ENCODE results near the gene HOXA11. TPM values are rescaled to one million over a fixed set of nuclear protein-coding genes. Genes with fewer than 3 reads are reported as not detected.

HOXA11 gene
- polyA plus RNA-seq, 10 donors = 0.12 to 6.9 (median 2.4) TPM; not detected in 6

GRCh38 chr7:27159266-27160144, 25.5 kb downstream of the HOXA11 start:
- DNase-seq = no peak

DNA sequence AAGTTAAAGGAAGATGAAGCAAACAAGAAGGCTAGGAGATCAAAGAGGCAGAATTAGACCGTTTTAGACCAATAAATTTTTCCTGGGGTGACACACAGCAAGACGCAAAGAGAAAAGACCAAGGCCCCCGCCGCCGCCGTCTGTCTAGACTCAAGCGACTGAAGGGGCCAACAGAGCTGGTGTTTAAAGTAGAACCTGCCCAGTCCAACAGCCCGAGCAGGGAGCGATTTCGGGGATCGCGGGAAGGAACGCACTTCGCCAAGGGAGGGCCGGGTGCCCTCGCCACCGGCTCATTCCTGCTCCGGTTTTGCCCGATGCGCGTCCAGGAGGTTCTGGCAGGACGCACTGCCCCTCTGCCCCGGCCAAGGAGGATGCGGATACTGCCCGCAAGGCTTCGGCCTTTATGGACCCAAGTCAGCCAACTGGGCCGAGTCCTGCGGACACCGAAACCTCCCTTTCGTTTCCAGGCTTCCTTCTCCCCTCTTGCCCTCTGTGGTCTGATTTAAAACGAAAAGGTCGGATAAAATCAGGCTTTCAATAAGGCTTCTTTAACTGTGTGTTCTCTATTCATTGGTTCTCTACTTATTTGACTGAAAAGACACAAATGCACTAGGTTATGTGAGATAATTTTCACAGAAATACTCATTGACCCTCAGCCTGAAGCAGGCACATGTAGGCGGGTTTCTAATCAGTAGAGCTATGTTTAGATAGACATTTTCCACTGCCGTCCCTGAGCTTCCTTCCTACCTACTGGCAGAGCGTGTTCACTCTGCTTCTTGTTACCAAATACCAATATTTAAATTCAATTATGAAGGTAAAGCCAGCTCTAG, 26.4 kb downstream of the HOXA11 start:
- DNase-seq = no peak

DNA sequence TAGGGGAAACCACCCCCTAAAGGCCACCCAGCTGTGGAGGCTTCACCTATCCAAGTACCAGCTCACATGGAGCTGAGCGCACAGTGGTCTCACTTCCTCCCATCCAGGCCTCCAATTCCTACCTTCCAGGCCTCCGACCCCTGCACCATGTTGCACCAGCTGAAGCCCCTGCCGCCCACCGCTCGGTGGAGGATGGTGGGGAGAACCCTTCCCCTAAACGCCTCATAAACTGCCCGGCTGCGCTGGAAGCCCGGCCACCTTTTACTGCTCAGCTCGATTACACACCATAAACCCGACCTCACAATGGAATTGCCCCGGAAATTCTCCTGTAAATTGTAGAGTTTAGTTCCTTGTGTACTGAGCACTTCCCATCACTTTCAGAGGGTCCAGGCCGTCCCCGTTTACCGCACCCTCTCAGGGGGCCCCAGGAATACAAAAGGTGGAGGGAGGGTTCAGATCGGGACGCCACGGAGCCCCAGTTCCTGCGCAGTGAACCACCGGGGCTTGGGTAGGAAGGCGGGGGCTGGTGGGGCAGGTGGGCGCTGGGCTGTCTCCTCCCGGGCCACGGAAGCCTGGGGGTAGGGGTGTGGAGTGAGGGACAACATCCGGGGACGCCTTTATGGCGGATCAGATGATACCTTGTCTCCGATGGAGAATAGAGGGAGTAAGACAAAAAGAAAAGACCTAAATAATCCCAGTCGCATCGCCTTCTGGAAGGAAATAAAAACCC, 27.2 kb downstream of the HOXA11 start:
- no peak for DNase-seq

DNA sequence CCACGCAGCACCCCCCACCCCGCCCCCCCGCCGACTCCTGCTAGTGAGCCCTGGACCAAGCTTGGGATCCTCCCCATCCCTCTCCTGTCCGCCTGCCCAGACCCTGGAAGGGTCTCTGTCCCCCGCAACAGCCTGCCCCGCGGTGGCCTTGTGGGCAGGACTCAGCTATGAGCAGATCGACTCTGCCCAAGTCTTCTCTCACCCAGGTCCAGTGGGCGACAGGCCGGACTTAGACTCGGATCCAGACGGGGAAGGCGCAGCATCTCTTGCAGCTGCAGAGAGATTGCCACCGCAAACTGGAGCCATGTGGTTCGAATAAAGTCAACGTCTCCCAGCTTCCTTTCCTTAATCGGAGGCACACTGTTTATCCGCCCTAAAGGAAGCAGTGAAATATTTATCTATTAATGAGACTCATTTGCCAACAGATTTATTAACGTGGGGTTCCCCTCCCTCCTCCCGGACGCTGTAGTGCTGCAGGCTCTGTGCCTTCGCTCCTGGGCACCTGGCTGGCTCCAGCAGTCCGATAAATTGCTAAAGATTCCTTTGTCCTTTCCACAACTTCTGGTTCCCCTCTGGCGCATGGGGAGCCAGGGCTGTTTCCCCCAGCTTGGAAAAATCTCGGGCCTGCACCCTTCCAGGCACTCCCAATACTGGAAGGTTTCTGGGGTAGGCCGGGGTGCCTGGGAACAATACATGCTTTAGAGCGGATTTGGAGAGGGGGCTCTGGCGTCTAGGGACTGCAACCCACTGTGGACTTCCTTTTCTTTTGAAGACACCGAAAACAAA, 27.9 kb downstream of the HOXA11 start:
- peak in 1 of 3 donors; percentile 75 for DNase-seq

DNA sequence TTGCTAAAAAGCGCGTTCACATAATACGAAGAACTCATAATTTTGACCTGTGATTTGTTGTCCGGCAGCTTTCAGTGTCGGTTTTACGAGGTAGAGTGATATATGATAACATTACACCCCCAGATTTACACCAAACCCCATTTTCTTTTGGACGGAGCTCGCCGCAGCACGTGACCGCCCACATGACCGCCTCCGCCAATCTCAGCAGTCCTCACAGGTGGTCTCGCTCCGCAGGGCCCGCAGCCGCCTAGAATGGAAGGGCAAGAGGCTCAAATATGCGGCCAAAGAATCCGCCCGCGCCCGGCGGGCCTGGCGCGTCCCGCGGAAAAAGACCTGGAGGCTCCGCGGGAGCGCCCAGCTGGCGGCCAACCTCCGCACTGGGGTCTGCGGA, 28.5 kb downstream of the HOXA11 start, which contains the start of gene HOXA7:
TSS of gene HOXA7 (minus strand) at position 168 of the 391 bp plus-strand sequence. CDS start at position 38, 130 bp downstream.
- DNase-seq = peak; percentile 83 to 96 (median 85)

DNA sequence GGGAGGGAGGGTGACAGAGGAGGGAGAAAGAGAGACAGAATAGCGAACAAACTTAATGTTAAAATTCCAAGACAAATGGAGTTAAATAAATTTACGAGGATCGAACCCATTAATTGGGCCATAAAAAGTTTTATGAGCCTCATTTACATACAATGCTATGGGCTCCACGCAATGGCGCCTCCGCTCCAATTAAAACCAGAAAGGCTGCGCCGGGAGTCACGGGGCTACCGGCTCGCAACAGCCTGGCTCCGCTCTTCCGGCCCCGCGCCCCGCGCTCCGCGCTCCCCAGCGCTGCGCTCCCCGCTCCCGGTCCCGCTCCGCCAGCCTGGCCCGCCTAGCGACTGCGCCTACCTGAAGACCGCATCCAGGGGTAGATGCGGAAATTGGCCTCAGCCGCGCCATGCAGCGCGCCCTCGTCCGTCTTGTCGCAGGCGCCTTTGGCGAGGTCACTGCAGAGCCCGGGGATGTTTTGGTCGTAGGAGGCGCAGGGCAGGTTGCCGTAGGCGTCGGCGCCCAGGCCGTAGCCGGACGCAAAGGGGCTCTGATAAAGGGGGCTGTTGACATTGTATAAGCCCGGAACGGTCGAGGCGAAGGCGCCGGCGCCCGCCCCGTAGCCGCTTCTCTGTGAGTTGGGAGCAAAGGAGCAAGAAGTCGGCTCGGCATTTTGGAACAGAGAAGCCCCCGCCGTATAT, 29.1 kb downstream of the HOXA11 start:
- peak in 2 of 3 donors; percentile 46 to 92 for DNase-seq

- DNase-seq = peak in 1 of 3 donors; percentile 66
These were observed 29.9 kb downstream of the HOXA11 start for GRCh38 chr7:27154901-27155815.

- DNase-seq = no peak
These were observed 30.7 kb downstream of the HOXA11 start for GRCh38 chr7:27154369-27154768.

DNA sequence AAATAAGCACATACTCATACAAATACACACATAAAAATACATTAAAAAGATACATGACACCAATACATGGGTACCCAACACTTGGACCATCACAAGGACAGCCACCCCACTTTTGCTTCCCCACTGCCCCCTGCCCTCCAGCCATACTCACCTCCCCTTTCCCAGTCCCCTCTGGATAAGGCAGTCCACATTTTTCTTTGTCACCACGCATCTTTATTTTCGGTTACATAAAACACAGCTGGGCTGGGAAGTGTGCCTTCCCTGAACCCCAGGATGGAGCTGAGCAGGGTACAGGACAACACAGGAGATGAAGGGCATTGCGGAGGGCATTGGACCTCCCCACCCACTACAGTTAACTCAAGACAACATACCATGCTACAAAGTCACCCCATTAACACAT, 31.5 kb downstream of the HOXA11 start:
- no peak for DNase-seq

DNA sequence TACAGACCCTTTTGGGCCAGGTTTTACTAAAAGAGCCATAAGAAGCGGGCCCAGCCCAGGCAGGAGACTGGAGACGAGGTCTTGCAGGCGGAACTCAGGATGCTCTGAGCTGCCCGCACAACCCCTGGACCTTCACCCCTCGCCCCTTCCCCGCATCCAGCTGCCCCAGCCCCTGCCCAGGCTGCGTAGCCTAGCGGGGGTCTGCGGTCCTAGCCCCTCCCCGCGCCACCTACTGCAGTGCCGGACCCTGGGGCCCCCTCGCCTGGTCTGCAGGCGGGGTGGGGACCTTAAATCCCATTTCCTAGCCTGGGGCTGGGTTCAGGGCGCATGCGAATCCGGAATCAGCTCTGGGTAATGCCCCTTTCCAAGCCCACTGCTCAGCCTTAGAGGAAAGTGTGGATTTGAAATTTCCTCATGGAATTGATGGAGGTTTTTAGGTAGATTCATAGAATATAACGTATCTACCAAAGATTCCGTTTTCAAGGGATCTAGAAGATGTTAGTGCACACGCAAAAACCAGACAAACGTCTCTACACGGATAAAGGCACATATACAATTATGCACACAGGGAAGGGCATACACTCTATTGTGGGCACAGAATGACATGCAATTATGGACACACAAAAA, 32.1 kb downstream of the HOXA11 start:
- DNase-seq = no peak

DNA sequence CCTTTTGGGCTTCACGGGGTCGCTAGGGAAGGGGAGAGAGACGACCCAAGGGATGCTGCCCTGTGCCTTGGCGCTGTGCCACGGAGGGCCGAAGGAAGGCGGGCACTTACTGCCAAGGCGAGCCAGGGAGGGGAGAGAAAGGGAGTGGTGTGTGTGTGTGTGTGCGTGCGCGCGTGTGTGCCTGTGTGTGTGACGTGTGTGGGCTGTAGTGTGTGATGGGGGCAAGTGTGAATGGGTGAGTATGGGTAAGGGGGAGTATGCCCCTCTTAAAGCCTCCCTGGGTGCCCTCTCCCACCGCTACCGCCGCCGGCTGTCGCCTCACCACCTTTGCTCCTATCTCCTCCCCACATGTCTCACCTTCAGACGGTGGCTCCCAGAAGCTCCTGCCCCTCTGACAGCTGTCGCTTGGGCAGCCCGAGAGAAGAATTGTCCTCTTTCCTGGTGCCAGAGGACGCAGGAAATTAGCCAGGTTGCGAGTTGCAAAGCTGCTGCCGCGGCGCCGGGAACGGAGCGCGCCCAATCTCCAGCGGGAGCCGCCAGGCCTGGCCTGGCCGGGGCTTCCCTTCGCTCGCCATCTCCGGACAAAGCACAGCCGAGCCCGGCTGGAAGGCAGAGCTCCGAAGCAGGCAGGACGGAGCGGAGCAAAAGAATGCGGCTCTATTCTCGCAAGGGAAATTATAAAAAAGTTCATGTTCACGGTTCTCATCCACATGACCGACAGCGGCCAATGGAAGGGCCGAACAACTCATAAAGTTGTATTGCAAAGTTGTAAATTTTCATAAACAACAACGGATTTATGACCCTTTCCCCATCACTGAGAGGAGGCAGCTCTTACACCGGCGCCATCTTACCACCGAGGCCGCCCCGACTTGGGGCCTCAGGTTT, 32.9 kb downstream of the HOXA11 start, which contains the start of gene HOXA3:
TSS of gene HOXA3 (minus strand) at position 653 of the 885 bp plus-strand sequence. CDS start 41,943 bp downstream, outside the sequence.
- DNase-seq = peak in 2 of 3 donors; percentile 76 to 94

DNA sequence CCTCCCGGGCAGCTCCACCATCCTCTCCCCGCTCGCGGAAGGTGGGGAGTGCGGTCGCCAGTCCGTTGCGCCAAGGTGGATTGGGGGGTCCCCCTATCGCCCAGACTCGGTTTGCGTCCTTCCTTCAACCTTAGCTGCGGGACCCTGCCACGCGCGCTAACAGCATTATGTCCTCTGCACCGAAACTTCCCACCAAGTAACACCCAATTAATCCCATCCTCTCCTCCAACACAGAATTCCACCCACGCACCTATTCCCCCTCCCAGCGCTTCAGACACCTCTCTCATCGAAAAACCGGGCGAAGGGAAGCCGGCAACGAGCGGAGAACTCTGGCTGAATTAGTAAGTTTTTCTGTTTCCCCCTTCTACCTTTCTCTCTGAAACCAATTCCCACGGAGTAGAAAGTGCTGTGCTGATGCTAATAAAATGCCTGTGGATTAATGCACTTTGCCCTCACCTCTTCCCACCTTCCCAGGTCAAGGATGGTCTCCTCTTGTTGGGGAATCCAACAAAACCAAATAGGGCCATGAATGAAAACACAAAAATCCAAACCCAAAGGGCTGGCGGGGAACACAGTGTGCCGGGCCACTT, 33.6 kb downstream of the HOXA11 start:
- no peak for DNase-seq

- peak; percentile 79 to 95 (median 86) for DNase-seq
These were observed 34.3 kb downstream of the HOXA11 start for GRCh38 chr7:27150568-27151340.

- peak in 1 of 3 donors; percentile 65 for DNase-seq
These were observed 35.0 kb downstream of the HOXA11 start for GRCh38 chr7:27149842-27150567.
